Measurements from ENCODE around the gene TTC9C.

Gene TTC9C

GRCh38 chr11:62782753-62783152 lies 54.5 kb downstream of the TTC9C start:
- no peak for TF ChIP-seq CTCF (IDR thresholded peaks at IDR 0.05; ENCODE audit: low read depth, low read length, missing control alignments)
- in situ Hi-C loops (cut with HindIII; ENCODE audit: low sequenced_read_pairs), result no loop called here
- DNase-seq (ENCODE audit: low read depth), result no peak
- H3K4me3 ChIP-seq (ENCODE audit: low read depth, low read length), result no peak overlapping the region

GRCh38 chr11:62786318-62787004 lies 58.2 kb downstream of the TTC9C start:
- TF ChIP-seq CTCF (IDR thresholded peaks at IDR 0.05; ENCODE audit: low read depth, low read length, missing control alignments), result peak; percentile 99
- in situ Hi-C loops (cut with HindIII; ENCODE audit: low sequenced_read_pairs), result no loop called here
- peak overlapping the region; percentile 92 for H3K4me3 ChIP-seq (ENCODE audit: low read depth, low read length)
- no peak for DNase-seq (ENCODE audit: low read depth)

GRCh38 chr11:62787005-62787759 lies 58.9 kb downstream of the TTC9C start, which contains the start of gene TMEM179B:
Gene TMEM179B (plus strand): TSS chr11:62787402. CDS start chr11:62787432, 30 bp downstream.
- peak within 1 kb of the TSS; percentile 92 for H3K4me3 ChIP-seq (ENCODE audit: low read depth, low read length)
- in situ Hi-C loops (cut with HindIII; ENCODE audit: low sequenced_read_pairs), result no loop called here
- TF ChIP-seq CTCF (IDR thresholded peaks at IDR 0.05; ENCODE audit: low read depth, low read length, missing control alignments), result peak; percentile 70
- peak; percentile 96 for DNase-seq (ENCODE audit: low read depth)
